Activated CD4-positive, alpha-beta T cell treated with anti-CD3 and anti-CD28 coated beads, Interleukin-2, amount 50 U/mL, for 1 hour (primary cell): ENCODE results near the gene SHLD2.
"Not testable (repeated sequence)": the region's sequence is repeated elsewhere in the genome, so short reads cannot be mapped to it uniquely, and the experiment has no call there.

Source experiments
- DNase-seq: peaks from one replicate; pipeline ENCODE4 v3.0.0-alpha.2; 2020

SHLD2 gene

GRCh38 chr10:87216120-87216519, 121.1 kb downstream of the SHLD2 start:
- not testable (repeated sequence) for DNase-seq

GRCh38 chr10:87219370-87219769, 124.4 kb downstream of the SHLD2 start:
- not testable (repeated sequence) for DNase-seq

- not testable (repeated sequence) for DNase-seq
Measured at GRCh38 chr10:87222789-87223188, 127.8 kb downstream of the SHLD2 start.

DNA sequence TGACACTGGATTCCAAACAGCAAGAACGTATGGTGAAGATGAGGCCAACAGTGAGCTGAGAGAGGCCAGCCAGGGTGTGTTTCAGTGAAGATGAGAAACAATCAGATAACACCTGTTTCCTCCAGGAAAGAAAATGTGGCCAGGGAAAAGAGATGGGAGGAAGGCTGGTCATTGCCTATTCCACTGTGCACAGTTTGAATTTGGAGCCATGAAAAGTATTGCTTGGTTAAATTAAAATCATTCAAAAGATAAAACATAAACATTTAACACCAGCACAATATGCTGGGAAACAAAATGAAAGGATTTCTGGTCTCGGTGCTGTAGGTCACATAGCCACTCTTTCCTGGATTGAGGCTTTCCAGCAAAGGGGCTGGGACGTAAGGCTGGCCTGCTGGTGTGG, 130.1 kb downstream of the SHLD2 start, which contains the start of gene NUTM2A:
NUTM2A (plus strand) TSS at position 301 of the 400 bp plus-strand sequence. CDS start 383 bp downstream, outside the sequence.
- not testable (repeated sequence) for DNase-seq

GRCh38 chr10:87228247-87228646, 133.2 kb downstream of the SHLD2 start:
- not testable (repeated sequence) for DNase-seq

GRCh38 chr10:87229211-87229610, 134.2 kb downstream of the SHLD2 start:
- not testable (repeated sequence) for DNase-seq

DNA sequence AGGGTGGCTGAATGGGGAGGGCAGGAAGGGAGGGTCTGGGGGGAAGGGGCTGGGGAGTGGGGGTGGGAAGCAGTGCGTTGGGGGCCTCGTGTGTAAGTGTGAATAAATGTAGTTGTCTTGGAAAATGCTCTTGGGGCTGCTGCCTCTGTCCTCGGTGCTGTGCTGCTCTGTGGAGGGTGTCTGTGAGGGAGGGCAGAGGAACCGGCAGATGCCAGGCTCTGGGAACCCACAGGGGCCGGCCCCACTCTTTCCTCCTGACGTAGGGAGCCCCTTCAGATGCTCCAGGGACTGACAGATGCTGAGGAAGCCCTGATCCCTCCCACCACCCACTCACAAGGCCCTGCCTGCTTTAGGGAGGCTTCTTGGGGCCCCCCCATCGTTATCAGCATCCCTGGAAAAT, 139.8 kb downstream of the SHLD2 start:
- DNase-seq = not testable (repeated sequence)

GRCh38 chr10:87237244-87237643, 142.2 kb downstream of the SHLD2 start:
- not testable (repeated sequence) for DNase-seq

- DNase-seq = not testable (repeated sequence)
Measured at GRCh38 chr10:87239346-87239808, 144.4 kb downstream of the SHLD2 start.
